Measurements from ENCODE around the gene TPSB2.

Gene TPSB2

GRCh38 chr16:1259760-1260068, 29.7 kb upstream of the TPSB2 start:
- Histone ChIP-seq H3K27ac (ENCODE audit: low read length) (no peak overlapping the region), H3K9me3 (ENCODE audit: insufficient read depth, low read length) (no peaks in the 10 kb centered on the region), H3K9ac (ENCODE audit: low read length) (no peak overlapping the region), H3K36me3 (replicated peaks; ENCODE audit: low read depth, low read length) (no peaks in the 10 kb centered on the region), H3K27me3 (ENCODE audit: low read depth, low read length) (no peaks in the 10 kb centered on the region), H3K4me1 (ENCODE audit: low read length) (no peaks in the 10 kb centered on the region), H3K4me3 (ENCODE audit: low read length) (no peak overlapping the region), H3K79me2 (ENCODE audit: low read length) (no peaks in the 10 kb centered on the region), H3K4me2 (ENCODE audit: low read length) (no peak overlapping the region), H4K20me1 (ENCODE audit: insufficient read depth, low read length) (no peaks in the 10 kb centered on the region), H2AFZ (ENCODE audit: low read depth, low read length) (no peak overlapping the region)
- TF ChIP-seq CTCF (IDR thresholded peaks at IDR 0.05; ENCODE audit: low read depth, low read length): no peak
- no peak for TF ChIP-seq EZH2phosphoT487 (IDR thresholded peaks at IDR 0.05; ENCODE audit: low read depth)

GRCh38 chr16:1258906-1259759, 29.1 kb upstream of the TPSB2 start:
- no peaks in the 10 kb centered on the region for H4K20me1 ChIP-seq (ENCODE audit: insufficient read depth, low read length)
- no peak overlapping the region for H3K27ac ChIP-seq (ENCODE audit: low read length)
- H3K27me3 ChIP-seq (ENCODE audit: low read depth, low read length): no peaks in the 10 kb centered on the region
- H3K36me3 ChIP-seq (replicated peaks; ENCODE audit: low read depth, low read length): no peaks in the 10 kb centered on the region
- H3K4me3 ChIP-seq (ENCODE audit: low read length): no peak overlapping the region
- no peak for TF ChIP-seq CTCF (IDR thresholded peaks at IDR 0.05; ENCODE audit: low read depth, low read length)
- no peak for TF ChIP-seq EZH2phosphoT487 (IDR thresholded peaks at IDR 0.05; ENCODE audit: low read depth)
- H3K9ac ChIP-seq (ENCODE audit: low read length): no peak overlapping the region
- H3K4me1 ChIP-seq (ENCODE audit: low read length): no peaks in the 10 kb centered on the region
- H2AFZ ChIP-seq (ENCODE audit: low read depth, low read length): no peak overlapping the region
- H3K79me2 ChIP-seq (ENCODE audit: low read length): no peaks in the 10 kb centered on the region
- H3K4me2 ChIP-seq (ENCODE audit: low read length): no peak overlapping the region
- H3K9me3 ChIP-seq (ENCODE audit: insufficient read depth, low read length): no peaks in the 10 kb centered on the region

- no peaks in the 10 kb centered on the region for H3K27me3 ChIP-seq (ENCODE audit: low read depth, low read length)
- H2AFZ ChIP-seq (ENCODE audit: low read depth, low read length): no peak overlapping the region
- TF ChIP-seq CTCF (IDR thresholded peaks at IDR 0.05; ENCODE audit: low read depth, low read length): no peak
- no peak for TF ChIP-seq EZH2phosphoT487 (IDR thresholded peaks at IDR 0.05; ENCODE audit: low read depth)
Observed at GRCh38 chr16:1258225-1258600, 28.2 kb upstream of the TPSB2 start.

GRCh38 chr16:1257561-1258224, 27.7 kb upstream of the TPSB2 start:
- Histone ChIP-seq H3K27me3 (ENCODE audit: low read depth, low read length) (no peaks in the 10 kb centered on the region), H3K4me2 (ENCODE audit: low read length) (no peak overlapping the region), H3K9me3 (ENCODE audit: insufficient read depth, low read length) (no peaks in the 10 kb centered on the region), H3K9ac (ENCODE audit: low read length) (no peak overlapping the region), H2AFZ (ENCODE audit: low read depth, low read length) (no peak overlapping the region), H3K4me1 (ENCODE audit: low read length) (no peaks in the 10 kb centered on the region), H3K27ac (ENCODE audit: low read length) (no peak overlapping the region), H3K36me3 (replicated peaks; ENCODE audit: low read depth, low read length) (no peaks in the 10 kb centered on the region), H3K4me3 (ENCODE audit: low read length) (no peak overlapping the region), H3K79me2 (ENCODE audit: low read length) (no peaks in the 10 kb centered on the region), H4K20me1 (ENCODE audit: insufficient read depth, low read length) (no peaks in the 10 kb centered on the region)
- no peak for TF ChIP-seq EZH2phosphoT487 (IDR thresholded peaks at IDR 0.05; ENCODE audit: low read depth)
- no peak for TF ChIP-seq CTCF (IDR thresholded peaks at IDR 0.05; ENCODE audit: low read depth, low read length)

More at GRCh38 chr16:1258225-1258600, 28.2 kb upstream of the TPSB2 start:
- no peaks in the 10 kb centered on the region for H3K79me2 ChIP-seq (ENCODE audit: low read length)
- no peak overlapping the region for H3K27ac ChIP-seq (ENCODE audit: low read length)
- no peak overlapping the region for H3K4me2 ChIP-seq (ENCODE audit: low read length)
- no peaks in the 10 kb centered on the region for H3K36me3 ChIP-seq (replicated peaks; ENCODE audit: low read depth, low read length)
- no peaks in the 10 kb centered on the region for H3K4me1 ChIP-seq (ENCODE audit: low read length)
- H3K9me3 ChIP-seq (ENCODE audit: insufficient read depth, low read length): no peaks in the 10 kb centered on the region
- H3K9ac ChIP-seq (ENCODE audit: low read length): no peak overlapping the region
- no peaks in the 10 kb centered on the region for H4K20me1 ChIP-seq (ENCODE audit: insufficient read depth, low read length)
- no peak overlapping the region for H3K4me3 ChIP-seq (ENCODE audit: low read length)
